ENCODE measurements around the gene SAMD1. TPM values are rescaled to one million over a fixed set of nuclear protein-coding genes. Genes with fewer than 3 reads are reported as not detected.

SAMD1 gene
- total and polyA plus RNA-seq, 2 of the 13 experiments (the other 11 are each of a cell fraction or from before 2014, with no cell fraction given): 17.5 to 45.0 TPM

DNA sequence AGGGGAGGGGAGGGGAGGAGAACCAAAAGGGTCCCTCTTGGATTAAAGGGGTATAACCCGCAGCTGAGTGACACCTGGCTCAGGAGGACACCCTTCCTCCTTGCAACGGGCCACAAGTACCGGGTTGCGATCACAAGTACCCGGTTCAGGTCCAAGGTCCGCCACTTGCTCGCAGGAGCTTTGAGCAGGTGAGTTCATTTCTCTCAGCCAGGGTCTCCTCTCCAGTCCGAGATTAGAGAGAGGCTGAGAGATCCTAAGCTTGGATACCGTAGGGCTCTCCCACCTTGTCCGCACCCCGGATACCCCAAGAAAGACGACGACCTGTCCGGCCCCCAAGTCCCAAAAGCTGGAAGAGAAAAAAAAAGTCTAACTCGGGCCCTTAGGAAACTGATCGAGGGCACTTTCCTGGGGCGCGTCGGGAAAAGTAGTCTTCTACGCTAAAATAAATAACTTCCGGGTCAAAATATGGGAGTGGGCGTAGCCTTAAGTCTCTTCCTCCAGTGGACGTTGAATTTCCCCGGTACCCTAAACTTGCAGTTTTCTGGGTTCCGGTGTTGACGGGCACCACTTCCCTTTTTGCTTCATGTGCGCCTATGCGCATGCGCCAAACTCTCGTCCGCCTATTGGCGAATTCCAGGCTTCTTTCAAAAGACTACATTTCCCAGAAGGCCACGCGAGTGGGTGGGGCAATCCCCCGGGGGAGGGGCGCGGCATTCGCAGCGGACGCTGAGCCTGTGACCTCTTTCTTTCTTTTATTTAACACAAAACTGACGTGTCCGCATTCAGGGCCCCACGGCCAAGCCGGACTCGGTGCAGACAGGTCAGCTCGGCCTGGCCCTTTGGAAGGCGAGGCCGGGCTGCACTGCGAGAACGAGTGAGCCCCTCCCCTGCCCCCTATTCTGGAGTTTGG, 9.4 kb downstream of the SAMD1 start (continued):
- TF ChIP-seq HNRNPK (IDR thresholded peaks at IDR 0.05; ENCODE audit: low read depth, low read length, poor library complexity, severe bottlenecking) (no peak), JUN (CRISPR knock-in tag; IDR thresholded peaks at IDR 0.05) (no peak), ZNF3 (CRISPR knock-in tag; IDR thresholded peaks at IDR 0.05) (no peak), ZNF891 (CRISPR knock-in tag; IDR thresholded peaks at IDR 0.05) (peak; percentile 49; the same call in 1 of the 2 replicates), ZC3H13 (CRISPR knock-in tag; IDR thresholded peaks at IDR 0.05) (peak; percentile 83; the same call in 1 of the 2 replicates), HNRNPUL1 (IDR thresholded peaks at IDR 0.05; ENCODE audit: low read depth, low read length) (no peak), SRY (CRISPR knock-in tag; IDR thresholded peaks at IDR 0.05) (peak; percentile 65; the same call in 1 of the 2 replicates), CENPX (CRISPR knock-in tag; IDR thresholded peaks at IDR 0.05) (no peak), TSC22D2 (CRISPR knock-in tag; IDR thresholded peaks at IDR 0.05; ENCODE audit: borderline replicate concordance) (no peak), ZNF607 (CRISPR knock-in tag; IDR thresholded peaks at IDR 0.05; ENCODE audit: borderline replicate concordance) (peak; percentile 51; the same call in 1 of the 2 replicates), U2AF2 (IDR thresholded peaks at IDR 0.05; ENCODE audit: low read depth, low read length) (no peak), ZSCAN31 (CRISPR knock-in tag; IDR thresholded peaks at IDR 0.05; ENCODE audit: low read depth) (peak; percentile 17; the same call in 1 of the 2 replicates), ZNF296 (CRISPR knock-in tag; conservative IDR thresholded peaks at IDR 0.05) (no peak), GPN1 (CRISPR knock-in tag; IDR thresholded peaks at IDR 0.05; ENCODE audit: borderline replicate concordance) (no peak), ZSCAN20 (CRISPR knock-in tag; IDR thresholded peaks at IDR 0.05; ENCODE audit: borderline replicate concordance) (peak; percentile 22; the same call in 1 of the 2 replicates), CAMTA2 (CRISPR knock-in tag; IDR thresholded peaks at IDR 0.05; ENCODE audit: borderline replicate concordance) (no peak), SALL1 (CRISPR knock-in tag; IDR thresholded peaks at IDR 0.05) (peak; percentile 47; the same call in 1 of the 2 replicates)
- TF ChIP-seq, protein P1, sequence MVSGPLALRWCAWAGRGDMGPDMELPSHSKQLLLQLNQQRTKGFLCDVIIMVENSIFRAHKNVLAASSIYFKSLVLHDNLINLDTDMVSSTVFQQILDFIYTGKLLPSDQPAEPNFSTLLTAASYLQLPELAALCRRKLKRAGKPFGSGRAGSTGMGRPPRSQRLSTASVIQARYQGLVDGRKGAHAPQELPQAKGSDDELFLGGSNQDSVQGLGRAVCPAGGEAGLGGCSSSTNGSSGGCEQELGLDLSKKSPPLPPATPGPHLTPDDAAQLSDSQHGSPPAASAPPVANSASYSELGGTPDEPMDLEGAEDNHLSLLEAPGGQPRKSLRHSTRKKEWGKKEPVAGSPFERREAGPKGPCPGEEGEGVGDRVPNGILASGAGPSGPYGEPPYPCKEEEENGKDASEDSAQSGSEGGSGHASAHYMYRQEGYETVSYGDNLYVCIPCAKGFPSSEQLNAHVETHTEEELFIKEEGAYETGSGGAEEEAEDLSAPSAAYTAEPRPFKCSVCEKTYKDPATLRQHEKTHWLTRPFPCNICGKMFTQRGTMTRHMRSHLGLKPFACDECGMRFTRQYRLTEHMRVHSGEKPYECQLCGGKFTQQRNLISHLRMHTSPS (CRISPR knock-in tag; IDR thresholded peaks at IDR 0.05; ENCODE audit: low read depth): 0 out of 2 replicates have a peak, but pooled peaks have one; percentile 16
- TF ChIP-seq, protein P2, sequence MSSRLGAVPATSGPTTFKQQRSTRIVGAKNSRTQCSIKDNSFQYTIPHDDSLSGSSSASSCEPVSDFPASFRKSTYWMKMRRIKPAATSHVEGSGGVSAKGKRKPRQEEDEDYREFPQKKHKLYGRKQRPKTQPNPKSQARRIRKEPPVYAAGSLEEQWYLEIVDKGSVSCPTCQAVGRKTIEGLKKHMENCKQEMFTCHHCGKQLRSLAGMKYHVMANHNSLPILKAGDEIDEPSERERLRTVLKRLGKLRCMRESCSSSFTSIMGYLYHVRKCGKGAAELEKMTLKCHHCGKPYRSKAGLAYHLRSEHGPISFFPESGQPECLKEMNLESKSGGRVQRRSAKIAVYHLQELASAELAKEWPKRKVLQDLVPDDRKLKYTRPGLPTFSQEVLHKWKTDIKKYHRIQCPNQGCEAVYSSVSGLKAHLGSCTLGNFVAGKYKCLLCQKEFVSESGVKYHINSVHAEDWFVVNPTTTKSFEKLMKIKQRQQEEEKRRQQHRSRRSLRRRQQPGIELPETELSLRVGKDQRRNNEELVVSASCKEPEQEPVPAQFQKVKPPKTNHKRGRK (CRISPR knock-in tag; IDR thresholded peaks at IDR 0.05): no peak
- TF ChIP-seq, protein P3, sequence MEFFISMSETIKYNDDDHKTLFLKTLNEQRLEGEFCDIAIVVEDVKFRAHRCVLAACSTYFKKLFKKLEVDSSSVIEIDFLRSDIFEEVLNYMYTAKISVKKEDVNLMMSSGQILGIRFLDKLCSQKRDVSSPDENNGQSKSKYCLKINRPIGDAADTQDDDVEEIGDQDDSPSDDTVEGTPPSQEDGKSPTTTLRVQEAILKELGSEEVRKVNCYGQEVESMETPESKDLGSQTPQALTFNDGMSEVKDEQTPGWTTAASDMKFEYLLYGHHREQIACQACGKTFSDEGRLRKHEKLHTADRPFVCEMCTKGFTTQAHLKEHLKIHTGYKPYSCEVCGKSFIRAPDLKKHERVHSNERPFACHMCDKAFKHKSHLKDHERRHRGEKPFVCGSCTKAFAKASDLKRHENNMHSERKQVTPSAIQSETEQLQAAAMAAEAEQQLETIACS (CRISPR knock-in tag; IDR thresholded peaks at IDR 0.05): no peak
- TF ChIP-seq, protein P4, sequence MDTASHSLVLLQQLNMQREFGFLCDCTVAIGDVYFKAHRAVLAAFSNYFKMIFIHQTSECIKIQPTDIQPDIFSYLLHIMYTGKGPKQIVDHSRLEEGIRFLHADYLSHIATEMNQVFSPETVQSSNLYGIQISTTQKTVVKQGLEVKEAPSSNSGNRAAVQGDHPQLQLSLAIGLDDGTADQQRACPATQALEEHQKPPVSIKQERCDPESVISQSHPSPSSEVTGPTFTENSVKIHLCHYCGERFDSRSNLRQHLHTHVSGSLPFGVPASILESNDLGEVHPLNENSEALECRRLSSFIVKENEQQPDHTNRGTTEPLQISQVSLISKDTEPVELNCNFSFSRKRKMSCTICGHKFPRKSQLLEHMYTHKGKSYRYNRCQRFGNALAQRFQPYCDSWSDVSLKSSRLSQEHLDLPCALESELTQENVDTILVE (CRISPR knock-in tag; IDR thresholded peaks at IDR 0.05): peak; percentile 96
- TF ChIP-seq, protein P5, sequence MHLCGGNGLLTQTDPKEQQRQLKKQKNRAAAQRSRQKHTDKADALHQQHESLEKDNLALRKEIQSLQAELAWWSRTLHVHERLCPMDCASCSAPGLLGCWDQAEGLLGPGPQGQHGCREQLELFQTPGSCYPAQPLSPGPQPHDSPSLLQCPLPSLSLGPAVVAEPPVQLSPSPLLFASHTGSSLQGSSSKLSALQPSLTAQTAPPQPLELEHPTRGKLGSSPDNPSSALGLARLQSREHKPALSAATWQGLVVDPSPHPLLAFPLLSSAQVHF (CRISPR knock-in tag; IDR thresholded peaks at IDR 0.05): no peak
